ENCODE results near the gene RYR1.

DNA sequence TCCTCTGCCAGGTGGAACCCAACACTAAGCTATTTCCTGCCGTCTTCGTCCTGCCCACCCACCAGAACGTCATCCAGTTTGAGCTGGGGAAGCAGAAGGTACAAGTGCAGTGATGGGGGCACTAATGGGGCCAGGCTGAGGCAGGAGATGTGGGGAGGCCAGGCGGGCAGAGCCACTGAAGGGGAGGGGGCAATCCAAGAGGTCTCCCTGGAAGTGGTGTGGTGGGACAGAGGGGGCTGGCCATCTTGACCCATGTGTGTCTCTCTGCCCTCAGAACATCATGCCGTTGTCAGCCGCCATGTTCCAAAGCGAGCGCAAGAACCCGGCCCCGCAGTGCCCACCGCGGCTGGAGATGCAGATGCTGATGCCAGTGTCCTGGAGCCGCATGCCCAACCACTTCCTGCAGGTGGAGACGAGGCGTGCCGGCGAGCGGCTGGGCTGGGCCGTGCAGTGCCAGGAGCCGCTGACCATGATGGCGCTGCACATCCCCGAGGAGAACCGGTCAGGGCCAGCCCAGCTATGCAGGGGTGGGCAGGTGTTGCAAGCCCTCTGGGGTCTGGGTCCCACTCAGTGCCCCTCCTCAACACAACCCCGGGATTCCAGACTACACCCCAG is 49.6 kb downstream of the RYR1 start:
- TF ChIP-seq CTCF (IDR thresholded peaks at IDR 0.05; ENCODE audit: low read depth, low read length) (no peak), EZH2phosphoT487 (IDR thresholded peaks at IDR 0.05; ENCODE audit: low read depth) (no peak)

Measured in OCI-LY3 (cell line).